ENCODE results near the gene PRPF40A.

PRPF40A gene

DNA sequence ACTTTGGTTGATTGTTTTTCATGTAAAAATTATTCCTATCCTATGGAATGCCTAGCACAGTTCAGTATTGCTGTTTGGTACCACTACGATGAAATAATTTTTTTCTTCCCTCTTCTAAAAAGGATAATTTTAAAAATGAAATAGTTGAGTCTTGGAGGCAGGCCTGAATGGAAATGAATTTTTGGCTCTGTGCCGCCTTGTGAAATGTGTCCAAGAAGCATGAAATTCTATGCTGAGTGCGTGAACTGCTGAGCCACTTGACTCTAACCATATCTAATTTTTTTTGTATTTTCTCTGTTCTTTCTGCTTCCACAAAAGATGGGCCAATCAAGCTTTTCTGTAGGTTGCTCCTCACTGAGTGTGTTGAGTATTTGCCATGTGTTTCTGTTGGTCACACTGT lies 95.0 kb downstream of the PRPF40A start:
- Histone ChIP-seq H3K4me3 (replicated peaks; ENCODE audit: low read depth, low read length) (no peak overlapping the region), H3K36me3 (ENCODE audit: control insufficient read depth, insufficient read depth, low read length) (no peaks in the 10 kb centered on the region), H3K27me3 (replicated peaks; ENCODE audit: control insufficient read depth, insufficient read depth, low read length) (no peaks in the 10 kb centered on the region)
- DNase-seq (ENCODE audit: extremely low read depth, insufficient read length) = no peak
- TF ChIP-seq, protein P1, sequence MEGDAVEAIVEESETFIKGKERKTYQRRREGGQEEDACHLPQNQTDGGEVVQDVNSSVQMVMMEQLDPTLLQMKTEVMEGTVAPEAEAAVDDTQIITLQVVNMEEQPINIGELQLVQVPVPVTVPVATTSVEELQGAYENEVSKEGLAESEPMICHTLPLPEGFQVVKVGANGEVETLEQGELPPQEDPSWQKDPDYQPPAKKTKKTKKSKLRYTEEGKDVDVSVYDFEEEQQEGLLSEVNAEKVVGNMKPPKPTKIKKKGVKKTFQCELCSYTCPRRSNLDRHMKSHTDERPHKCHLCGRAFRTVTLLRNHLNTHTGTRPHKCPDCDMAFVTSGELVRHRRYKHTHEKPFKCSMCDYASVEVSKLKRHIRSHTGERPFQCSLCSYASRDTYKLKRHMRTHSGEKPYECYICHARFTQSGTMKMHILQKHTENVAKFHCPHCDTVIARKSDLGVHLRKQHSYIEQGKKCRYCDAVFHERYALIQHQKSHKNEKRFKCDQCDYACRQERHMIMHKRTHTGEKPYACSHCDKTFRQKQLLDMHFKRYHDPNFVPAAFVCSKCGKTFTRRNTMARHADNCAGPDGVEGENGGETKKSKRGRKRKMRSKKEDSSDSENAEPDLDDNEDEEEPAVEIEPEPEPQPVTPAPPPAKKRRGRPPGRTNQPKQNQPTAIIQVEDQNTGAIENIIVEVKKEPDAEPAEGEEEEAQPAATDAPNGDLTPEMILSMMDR (IDR thresholded peaks at IDR 0.05; ENCODE audit: insufficient read depth, low read length, poor library complexity, severe bottlenecking) = no peak

DNA sequence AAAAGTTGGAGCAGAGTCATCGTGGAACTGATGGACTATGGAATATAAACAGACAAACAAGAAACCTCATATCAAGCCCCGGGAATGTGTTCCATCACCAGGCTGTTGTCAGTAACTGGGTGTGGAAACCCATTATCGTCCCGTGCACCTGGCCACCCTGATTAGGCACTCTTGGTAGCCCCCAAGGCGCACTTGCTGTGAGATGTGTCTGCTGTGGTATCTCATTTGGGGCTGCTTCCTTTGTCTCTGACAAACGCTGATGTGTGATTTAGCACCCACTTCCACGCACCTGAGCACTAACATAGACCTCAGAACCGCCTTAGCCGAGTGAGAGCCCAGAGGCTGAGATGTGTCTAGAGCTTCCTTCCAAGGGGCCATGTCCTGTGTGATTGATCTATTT lies 96.3 kb downstream of the PRPF40A start:
- Histone ChIP-seq H3K27me3 (replicated peaks; ENCODE audit: control insufficient read depth, insufficient read depth, low read length) (no peaks in the 10 kb centered on the region), H3K4me3 (replicated peaks; ENCODE audit: low read depth, low read length) (no peak overlapping the region), H3K36me3 (ENCODE audit: control insufficient read depth, insufficient read depth, low read length) (no peaks in the 10 kb centered on the region)
- no peak for DNase-seq (ENCODE audit: extremely low read depth, insufficient read length)
- TF ChIP-seq, protein P1 (IDR thresholded peaks at IDR 0.05; ENCODE audit: insufficient read depth, low read length, poor library complexity, severe bottlenecking) = no peak

DNA sequence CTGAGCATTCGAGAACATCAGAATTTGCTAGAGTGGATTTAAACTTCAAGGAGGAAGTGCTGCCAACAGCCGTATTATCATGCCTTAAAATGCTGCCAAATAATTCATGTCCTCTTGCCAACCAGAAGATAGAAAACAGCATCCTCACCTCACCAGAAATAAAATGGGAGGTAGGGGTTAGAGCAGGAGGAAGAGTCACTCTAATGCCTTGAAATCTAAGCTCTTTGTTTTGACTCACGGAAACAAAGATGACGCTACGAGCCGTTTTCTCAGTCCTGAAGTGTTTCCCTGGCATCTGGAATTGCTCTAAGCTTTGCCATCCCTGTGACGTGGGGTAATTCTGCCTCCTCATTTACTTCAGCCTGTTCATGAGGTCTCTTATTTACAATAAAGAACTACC lies 97.1 kb downstream of the PRPF40A start:
- Histone ChIP-seq H3K36me3 (ENCODE audit: control insufficient read depth, insufficient read depth, low read length) (no peaks in the 10 kb centered on the region), H3K4me3 (replicated peaks; ENCODE audit: low read depth, low read length) (no peak overlapping the region), H3K27me3 (replicated peaks; ENCODE audit: control insufficient read depth, insufficient read depth, low read length) (no peaks in the 10 kb centered on the region)
- TF ChIP-seq, protein P1 (IDR thresholded peaks at IDR 0.05; ENCODE audit: insufficient read depth, low read length, poor library complexity, severe bottlenecking) = no peak
- no peak for DNase-seq (ENCODE audit: extremely low read depth, insufficient read length)

DNA sequence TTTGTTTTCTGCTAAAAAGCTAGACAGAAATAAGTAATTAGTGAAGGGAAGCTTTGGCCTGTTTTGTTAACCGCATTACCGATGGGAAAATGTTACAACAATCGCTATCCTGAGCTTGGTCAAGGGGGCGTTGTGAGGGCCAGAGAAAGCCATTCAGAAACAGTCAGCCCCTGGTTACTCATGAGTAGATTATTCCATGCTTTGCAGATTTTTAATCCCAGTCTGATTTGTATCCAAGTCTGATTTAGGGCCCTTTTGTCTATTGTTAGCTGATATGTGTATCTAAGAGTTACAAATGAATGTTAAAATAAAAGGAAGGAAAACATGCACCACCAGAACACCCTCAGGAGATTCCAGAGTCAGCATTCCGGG lies 99.1 kb downstream of the PRPF40A start:
- Histone ChIP-seq H3K4me3 (replicated peaks; ENCODE audit: low read depth, low read length) (no peak overlapping the region), H3K27me3 (replicated peaks; ENCODE audit: control insufficient read depth, insufficient read depth, low read length) (no peaks in the 10 kb centered on the region), H3K36me3 (ENCODE audit: control insufficient read depth, insufficient read depth, low read length) (no peaks in the 10 kb centered on the region)
- DNase-seq (ENCODE audit: extremely low read depth, insufficient read length) = no peak
- TF ChIP-seq, protein P1 (IDR thresholded peaks at IDR 0.05; ENCODE audit: insufficient read depth, low read length, poor library complexity, severe bottlenecking) = no peak

DNA sequence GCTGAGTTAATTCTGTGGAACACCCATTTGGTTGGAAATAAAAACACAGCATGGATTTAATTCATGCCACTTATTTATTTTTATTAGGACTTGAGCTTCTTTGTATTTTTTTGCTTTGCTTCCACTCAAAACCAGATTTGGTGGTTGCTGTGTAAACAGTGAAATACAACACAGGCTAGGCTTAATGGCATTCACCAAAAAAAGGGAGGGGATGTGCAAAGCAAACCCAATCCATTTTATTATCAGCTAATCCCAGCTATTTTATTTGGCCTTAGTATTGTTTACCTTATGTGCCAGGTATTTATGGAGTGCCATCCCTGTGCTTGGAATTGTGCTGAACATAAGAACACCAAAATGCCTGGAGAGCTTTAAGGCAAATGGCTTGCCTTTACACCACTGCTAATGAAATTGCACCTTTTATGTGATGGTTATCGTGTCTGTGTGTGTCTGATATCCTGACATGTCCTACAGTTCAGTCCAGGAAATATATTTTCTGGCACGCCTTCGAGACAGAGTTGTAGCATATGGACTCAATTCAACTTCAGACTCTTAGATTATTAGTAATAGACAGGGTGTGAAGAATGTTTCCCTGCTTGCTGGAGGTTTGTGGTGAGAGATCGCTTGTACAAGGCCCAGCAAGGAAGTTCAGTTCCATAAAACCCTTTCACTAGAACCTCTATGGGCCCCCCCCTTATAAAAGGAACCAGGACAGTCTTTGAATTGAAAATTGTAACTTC lies 99.6 kb downstream of the PRPF40A start:
- Histone ChIP-seq H3K36me3 (ENCODE audit: control insufficient read depth, insufficient read depth, low read length) (no peaks in the 10 kb centered on the region), H3K27me3 (replicated peaks; ENCODE audit: control insufficient read depth, insufficient read depth, low read length) (no peaks in the 10 kb centered on the region), H3K4me3 (replicated peaks; ENCODE audit: low read depth, low read length) (no peak overlapping the region)
- DNase-seq (ENCODE audit: extremely low read depth, insufficient read length) = no peak
- TF ChIP-seq, protein P1 (IDR thresholded peaks at IDR 0.05; ENCODE audit: insufficient read depth, low read length, poor library complexity, severe bottlenecking) = no peak

DNA sequence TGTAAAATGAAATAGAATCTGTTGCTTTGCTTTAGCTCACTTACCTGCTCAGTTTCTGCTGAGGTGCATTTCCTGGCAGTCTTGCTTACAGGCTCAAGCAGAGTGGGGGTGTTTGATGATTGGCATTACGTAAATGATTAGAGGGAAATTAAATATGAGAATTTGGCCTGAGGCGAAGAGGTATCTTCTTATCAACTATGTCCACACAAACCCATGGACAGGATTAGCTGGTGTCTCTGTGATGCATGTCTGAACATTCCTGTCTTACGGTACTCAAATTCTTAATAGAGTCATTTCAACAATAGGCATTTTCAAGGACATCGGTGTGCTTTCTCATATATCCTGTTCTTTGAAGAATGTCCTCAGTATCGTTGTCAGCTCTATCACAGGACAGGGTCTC lies 102.1 kb downstream of the PRPF40A start:
- no peak for DNase-seq (ENCODE audit: extremely low read depth, insufficient read length)
- no peaks in the 10 kb centered on the region for H3K27me3 ChIP-seq (replicated peaks; ENCODE audit: control insufficient read depth, insufficient read depth, low read length)

More for the DNA sequence above, 102.1 kb downstream of the PRPF40A start:
- TF ChIP-seq, protein P1 (IDR thresholded peaks at IDR 0.05; ENCODE audit: insufficient read depth, low read length, poor library complexity, severe bottlenecking) = no peak
- H3K4me3 ChIP-seq (replicated peaks; ENCODE audit: low read depth, low read length) = no peak overlapping the region
- H3K36me3 ChIP-seq (ENCODE audit: control insufficient read depth, insufficient read depth, low read length) = no peaks in the 10 kb centered on the region
